GM12875 (cell line): Measurements from ENCODE around the gene COX6B2.
A peak's percentile ranks its signal among the peaks of the same experiment; 100 is the strongest.

Experiments
- H3K4me3 ChIP-seq: one replicate; pipeline ENCODE4 v1.5.1; 2011; ENCODE audit warnings: low read depth, low read length, control low read depth
- TF ChIP-seq, protein P1 (sequence below): IDR thresholded peaks from 2 replicates; pipeline ENCODE4 v1.5.1; 2011; ENCODE audit warnings: low read depth, mild to moderate bottlenecking, control low read depth, inconsistent platforms, low read length, moderate library complexity, borderline replicate concordance; ENCODE audit not compliant: insufficient read depth

COX6B2 gene

DNA sequence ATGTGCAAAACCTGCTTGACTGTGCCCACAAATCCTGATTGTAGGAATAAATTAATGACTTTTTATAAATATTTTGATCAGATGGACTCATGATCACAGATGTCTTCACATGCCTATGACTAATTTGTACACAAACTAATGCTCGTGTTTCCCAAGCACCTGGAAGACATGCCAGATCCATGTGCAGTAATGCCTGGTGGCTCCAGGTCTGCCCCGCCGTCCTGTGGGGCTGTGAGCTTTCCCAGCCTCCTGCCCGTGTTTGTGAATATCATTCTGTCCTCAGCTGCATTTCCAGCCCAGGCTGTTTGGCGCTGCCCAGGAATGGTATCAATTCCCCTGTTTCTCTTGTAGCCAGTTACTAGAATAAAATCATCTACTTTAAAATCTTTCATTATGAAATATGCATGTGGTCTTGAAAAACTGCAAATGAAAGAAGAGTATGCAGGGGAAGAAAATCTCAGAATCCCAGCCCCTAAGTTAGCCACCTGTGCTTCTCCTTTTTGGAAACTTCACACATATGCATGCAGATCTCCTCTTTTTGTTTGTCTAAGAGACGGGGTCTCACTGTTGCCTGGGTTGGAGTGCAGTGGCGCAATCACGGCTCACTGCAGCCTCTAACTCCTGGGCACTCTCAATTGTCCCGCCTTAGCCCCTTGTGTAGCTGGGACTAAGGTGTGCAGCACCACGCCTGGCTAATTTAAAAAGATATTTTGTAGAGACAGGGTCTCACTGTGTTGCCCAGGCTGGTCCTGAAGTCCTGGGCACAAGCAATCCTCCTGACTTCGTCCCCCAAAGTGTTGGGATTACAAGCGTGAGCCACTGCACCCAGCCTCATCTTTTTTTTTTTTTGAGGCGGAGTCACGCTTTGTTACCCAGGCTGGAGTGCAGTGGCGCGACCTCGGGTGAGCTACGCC, 37.4 kb upstream of the COX6B2 start:
- TF ChIP-seq, protein P1, sequence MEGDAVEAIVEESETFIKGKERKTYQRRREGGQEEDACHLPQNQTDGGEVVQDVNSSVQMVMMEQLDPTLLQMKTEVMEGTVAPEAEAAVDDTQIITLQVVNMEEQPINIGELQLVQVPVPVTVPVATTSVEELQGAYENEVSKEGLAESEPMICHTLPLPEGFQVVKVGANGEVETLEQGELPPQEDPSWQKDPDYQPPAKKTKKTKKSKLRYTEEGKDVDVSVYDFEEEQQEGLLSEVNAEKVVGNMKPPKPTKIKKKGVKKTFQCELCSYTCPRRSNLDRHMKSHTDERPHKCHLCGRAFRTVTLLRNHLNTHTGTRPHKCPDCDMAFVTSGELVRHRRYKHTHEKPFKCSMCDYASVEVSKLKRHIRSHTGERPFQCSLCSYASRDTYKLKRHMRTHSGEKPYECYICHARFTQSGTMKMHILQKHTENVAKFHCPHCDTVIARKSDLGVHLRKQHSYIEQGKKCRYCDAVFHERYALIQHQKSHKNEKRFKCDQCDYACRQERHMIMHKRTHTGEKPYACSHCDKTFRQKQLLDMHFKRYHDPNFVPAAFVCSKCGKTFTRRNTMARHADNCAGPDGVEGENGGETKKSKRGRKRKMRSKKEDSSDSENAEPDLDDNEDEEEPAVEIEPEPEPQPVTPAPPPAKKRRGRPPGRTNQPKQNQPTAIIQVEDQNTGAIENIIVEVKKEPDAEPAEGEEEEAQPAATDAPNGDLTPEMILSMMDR = no peak
- H3K4me3 ChIP-seq = no peak overlapping the region

DNA sequence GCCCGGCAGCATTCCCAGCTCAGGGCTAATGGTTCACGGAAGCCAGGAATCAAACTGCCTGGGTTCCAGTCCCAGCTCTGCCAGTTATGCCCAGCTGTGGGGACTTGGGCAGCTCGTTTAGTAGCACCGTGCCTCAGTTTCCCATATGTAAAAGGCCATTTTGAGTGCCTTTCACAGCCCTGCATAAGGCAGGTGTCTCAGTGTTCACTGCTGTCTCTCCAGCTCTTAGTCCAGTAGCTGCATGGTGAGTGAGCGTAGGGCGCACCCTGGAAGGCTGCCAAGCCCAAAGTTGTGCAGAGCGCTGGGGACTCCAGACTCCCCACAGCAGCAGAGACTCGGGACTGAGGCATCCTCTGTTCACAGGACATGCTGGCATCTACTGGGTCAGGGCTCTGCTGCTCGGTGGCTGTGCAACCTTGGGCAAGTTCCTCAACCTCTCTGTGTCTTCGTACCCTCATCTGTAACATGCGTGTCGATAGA, 36.7 kb upstream of the COX6B2 start:
- H3K4me3 ChIP-seq = no peak overlapping the region
- TF ChIP-seq, protein P1 = no peak

DNA sequence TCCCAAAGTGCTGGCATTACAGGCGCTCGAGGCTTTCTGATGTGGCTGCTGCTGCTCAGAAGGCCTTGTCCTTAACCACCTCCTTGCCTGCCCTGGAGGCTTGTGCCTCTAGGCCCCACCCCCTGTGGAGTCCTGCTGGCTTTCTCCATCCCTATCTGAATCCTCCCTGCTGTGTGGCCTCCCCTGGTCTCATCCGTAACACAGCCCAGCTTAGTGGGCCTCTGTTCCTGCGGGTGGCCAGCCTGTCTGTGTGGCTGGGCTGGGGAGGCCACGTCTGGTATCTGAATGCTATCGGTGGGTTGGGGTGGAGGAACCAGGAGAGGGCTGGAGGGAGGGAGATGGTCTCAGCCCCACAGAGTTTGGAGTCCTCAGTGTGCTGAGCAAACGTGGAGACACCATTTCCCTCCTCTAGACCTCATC, 36.0 kb upstream of the COX6B2 start:
- H3K4me3 ChIP-seq = no peak overlapping the region
- TF ChIP-seq, protein P1 = no peak

DNA sequence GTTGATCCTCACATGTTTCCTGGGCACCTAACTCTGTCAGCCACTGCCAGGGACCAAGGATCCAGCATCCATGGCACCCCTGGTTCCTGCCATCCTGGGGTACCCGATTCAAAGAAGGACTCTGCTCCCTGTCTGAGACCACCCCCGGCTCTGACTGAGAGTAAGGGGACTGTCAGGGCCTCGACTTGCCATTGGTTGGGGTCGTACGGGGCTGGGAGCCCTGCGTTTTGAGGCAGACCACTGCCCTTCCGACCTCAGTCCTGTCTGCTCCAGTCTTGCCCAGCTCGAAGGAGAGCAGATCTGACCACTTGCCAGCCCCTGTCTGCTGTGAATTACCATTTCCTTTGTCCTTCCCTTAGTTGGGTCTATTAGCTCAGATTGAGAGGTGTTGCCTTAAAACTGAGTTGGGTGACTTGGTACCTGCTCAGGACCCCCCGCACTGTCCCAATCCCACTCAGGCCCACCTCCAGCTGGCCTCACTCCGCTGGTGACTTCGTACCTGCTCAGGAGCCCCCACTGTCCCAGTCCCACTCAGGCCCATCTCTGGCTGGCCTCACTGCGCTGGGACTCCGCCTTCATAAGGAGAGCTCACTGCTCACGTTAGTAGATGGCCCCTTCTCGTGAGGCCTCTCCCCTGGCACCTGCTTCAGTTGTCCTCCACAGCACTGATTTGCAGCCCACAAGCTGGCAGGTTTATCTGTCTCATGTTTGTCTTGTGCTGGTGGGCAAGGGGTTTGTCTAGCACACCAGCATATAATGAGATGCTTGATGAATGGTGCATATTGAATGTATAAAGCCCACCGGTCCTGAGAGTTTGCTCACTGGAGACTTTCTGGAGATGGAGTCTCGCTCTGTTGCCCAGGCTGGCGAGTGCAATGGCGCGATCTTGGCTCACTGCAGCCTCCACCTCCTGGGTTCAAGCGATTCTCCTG, 35.1 kb upstream of the COX6B2 start:
- TF ChIP-seq, protein P1 = no peak

DNA sequence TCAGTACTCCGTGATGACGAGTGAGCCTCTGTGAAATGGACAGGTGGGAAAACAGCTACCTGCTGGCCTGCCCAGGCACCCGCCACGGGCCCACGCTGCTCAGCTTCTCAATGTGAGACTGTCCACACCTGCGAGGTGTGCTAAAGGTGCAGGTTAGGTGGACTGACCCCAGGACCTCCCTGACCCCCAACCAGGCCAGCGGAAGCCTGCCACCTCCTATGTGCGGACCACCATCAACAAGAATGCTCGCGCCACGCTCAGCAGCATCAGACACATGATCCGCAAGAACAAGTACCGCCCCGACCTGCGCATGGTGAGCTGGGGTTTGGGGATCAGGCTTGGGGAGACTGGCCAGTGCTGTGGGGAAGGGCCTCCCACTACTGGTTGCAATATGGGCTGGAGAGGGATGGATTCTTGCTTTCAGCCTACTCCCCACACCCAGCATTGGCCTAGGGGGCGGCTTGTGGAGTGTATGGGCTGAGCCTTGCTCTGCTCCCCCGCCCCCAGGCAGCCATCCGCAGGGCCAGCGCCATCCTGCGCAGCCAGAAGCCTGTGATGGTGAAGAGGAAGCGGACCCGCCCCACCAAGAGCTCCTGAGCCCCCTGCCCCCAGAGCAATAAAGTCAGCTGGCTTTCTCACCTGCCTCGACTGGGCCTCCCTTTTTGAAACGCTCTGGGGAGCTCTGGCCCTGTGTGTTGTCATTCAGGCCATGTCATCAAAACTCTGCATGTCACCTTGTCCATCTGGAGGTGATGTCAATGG, 33.4 kb upstream of the COX6B2 start:
- H3K4me3 ChIP-seq = peak overlapping the region; percentile 99
- TF ChIP-seq, protein P1 = no peak

More for the DNA sequence above, 35.1 kb upstream of the COX6B2 start:
- H3K4me3 ChIP-seq = no peak overlapping the region

DNA sequence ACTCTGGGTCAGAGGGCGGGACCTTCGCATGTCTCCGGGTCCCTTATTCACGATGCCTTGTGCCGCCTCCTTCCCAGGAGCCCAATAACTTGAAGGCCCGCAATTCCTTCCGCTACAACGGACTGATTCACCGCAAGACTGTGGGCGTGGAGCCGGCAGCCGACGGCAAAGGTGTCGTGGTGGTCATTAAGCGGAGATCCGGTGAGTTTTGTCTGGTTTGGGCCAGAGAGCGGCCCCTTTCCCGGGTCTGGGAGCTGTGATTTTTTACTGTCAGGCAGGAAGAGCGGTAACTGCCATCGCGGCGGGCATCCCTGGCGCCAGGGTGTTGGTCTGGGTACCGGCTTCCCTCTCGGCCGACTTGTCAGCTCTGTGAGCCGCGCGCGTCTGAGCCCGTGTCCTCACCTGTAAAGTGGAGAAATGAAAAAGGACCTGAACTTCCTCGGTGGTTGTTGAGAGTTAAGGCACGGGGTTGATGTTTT, 32.0 kb upstream of the COX6B2 start:
- peak overlapping the region; percentile 99 for H3K4me3 ChIP-seq
- TF ChIP-seq, protein P1 = no peak
